HG03139 (cell line): ENCODE results near the gene U2AF2.

Experiments used
- ATAC-seq: cut with Tn5 transposase; IDR thresholded peaks from one replicate; pipeline ENCODE4 v1.9.1; 2021; ENCODE audit not compliant: unreplicated experiment

The U2AF2 gene

GRCh38 chr19:55621205-55621672 lies 33.6 kb upstream of the U2AF2 start:
- no peak for ATAC-seq

- no peak for ATAC-seq
Observed at GRCh38 chr19:55621673-55622231, 33.1 kb upstream of the U2AF2 start.

- ATAC-seq: no peak
Observed at GRCh38 chr19:55622242-55622969, 32.4 kb upstream of the U2AF2 start.

- no peak for ATAC-seq
Observed at GRCh38 chr19:55623130-55623529, 31.7 kb upstream of the U2AF2 start.

GRCh38 chr19:55623561-55623960 lies 31.3 kb upstream of the U2AF2 start:
- no peak for ATAC-seq

GRCh38 chr19:55624109-55625003 lies 30.5 kb upstream of the U2AF2 start, which contains the start of gene ZNF784:
Gene ZNF784 (minus strand): TSS chr19:55624566. CDS start chr19:55624561, 5 bp downstream.
- no peak for ATAC-seq

GRCh38 chr19:55625004-55625326 lies 29.9 kb upstream of the U2AF2 start:
- ATAC-seq: no peak

GRCh38 chr19:55626350-55626749 lies 28.5 kb upstream of the U2AF2 start:
- ATAC-seq: no peak

GRCh38 chr19:55632463-55632834 lies 22.4 kb upstream of the U2AF2 start:
- no peak for ATAC-seq

GRCh38 chr19:55633861-55634260 lies 21.0 kb upstream of the U2AF2 start:
- ATAC-seq: no peak

GRCh38 chr19:55635334-55635717 lies 19.5 kb upstream of the U2AF2 start:
- ATAC-seq: no peak

GRCh38 chr19:55635856-55636440 lies 18.9 kb upstream of the U2AF2 start:
- ATAC-seq: no peak

GRCh38 chr19:55636723-55637122 lies 18.1 kb upstream of the U2AF2 start:
- ATAC-seq: no peak

- no peak for ATAC-seq
Observed at GRCh38 chr19:55637534-55637933, 17.3 kb upstream of the U2AF2 start.

- ATAC-seq: no peak
Observed at GRCh38 chr19:55638864-55639359, 15.9 kb upstream of the U2AF2 start.

GRCh38 chr19:55640043-55640576 lies 14.7 kb upstream of the U2AF2 start:
- ATAC-seq: no peak

- ATAC-seq: no peak
Observed at GRCh38 chr19:55640577-55641425, 14.0 kb upstream of the U2AF2 start, which contains the start of gene ZNF580. Gene ZNF580 (plus strand): TSS chr19:55641002. CDS start chr19:55642509, 1,507 bp downstream.

GRCh38 chr19:55641426-55642152 lies 13.2 kb upstream of the U2AF2 start:
- ATAC-seq: no peak
